SU-DHL-6 (cell line): Measurements from ENCODE around the gene POLG.
A peak's percentile ranks its signal among the peaks of the same experiment; 100 is the strongest.

ENCODE experiments used
- H2AFZ ChIP-seq: fragments of 200-600 bp; sonication (generic); 2 replicates; pipeline ENCODE4 v1.6.1; 2014; ENCODE audit warnings: low read depth, mild to moderate bottlenecking, moderate library complexity, mixed read lengths, antibody characterized with exemption, low read length; ENCODE audit not compliant: severe bottlenecking
- H3F3A ChIP-seq: fragments of 200-600 bp; shearing (Covaris generic); 2 replicates; pipeline ENCODE4 v1.6.0; 2016; ENCODE audit warnings: antibody characterized with exemption, mild to moderate bottlenecking; ENCODE audit not compliant: insufficient read depth
- H3K27ac ChIP-seq: fragments of 200-600 bp; sonication (generic); 2 replicates; pipeline ENCODE4 v1.5.1; 2016; ENCODE audit warnings: low read depth, mild to moderate bottlenecking, low read length, moderate library complexity, mixed read lengths
- H3K27me3 ChIP-seq: fragments of 200-600 bp; sonication (generic), shearing (Covaris generic); 2 replicates; pipeline ENCODE4 v1.6.0; 2014; ENCODE audit warnings: mild to moderate bottlenecking, low read length
- H3K36me3 ChIP-seq: fragments of 200-600 bp; sonication (generic); 2 replicates; pipeline ENCODE4 v1.6.1; 2014; ENCODE audit warnings: mild to moderate bottlenecking, low read length, mixed read lengths
- H3K4me2 ChIP-seq: fragments of 300-600, 200-600 bp; shearing (Covaris generic), sonication (generic); 2 replicates; pipeline ENCODE4 v1.6.0; 2014; ENCODE audit warnings: low read length, low read depth, mild to moderate bottlenecking; ENCODE audit not compliant: poor library complexity, severe bottlenecking
- H3K4me3 ChIP-seq: fragments of 200-600 bp; sonication (generic); 2 replicates; pipeline ENCODE4 v1.5.1; 2014; ENCODE audit warnings: antibody characterized with exemption, low read length, mild to moderate bottlenecking, mixed read lengths; ENCODE audit not compliant: insufficient read depth, poor library complexity, severe bottlenecking
- H3K79me2 ChIP-seq: fragments of 200-600 bp; sonication (generic); 2 replicates; pipeline ENCODE4 v1.6.1; 2014; ENCODE audit warnings: mild to moderate bottlenecking, low read length, moderate library complexity; ENCODE audit not compliant: insufficient read depth
- H3K9ac ChIP-seq: fragments of 200-600 bp; sonication (generic); 2 replicates; pipeline ENCODE4 v1.7.0; 2014; ENCODE audit warnings: mild to moderate bottlenecking, low read length
- H3K9me2 ChIP-seq: fragments of 200-600 bp; sonication (generic); replicated peaks from 2 replicates; pipeline ENCODE4 v1.6.1; 2014; ENCODE audit warnings: low read length; ENCODE audit not compliant: insufficient read depth
- H3K9me3 ChIP-seq: fragments of 200-600 bp; sonication (generic); 2 replicates; pipeline ENCODE4 v1.6.1; 2014; ENCODE audit warnings: low read length, mixed read lengths; ENCODE audit not compliant: insufficient read depth
- H4K20me1 ChIP-seq: fragments of 200-600 bp; sonication (generic); 2 replicates; pipeline ENCODE4 v1.6.1; 2014; ENCODE audit warnings: low read depth, mild to moderate bottlenecking, antibody characterized with exemption, low read length, moderate library complexity, mixed read lengths
- CTCF ChIP-seq: fragments of 200-600 bp; sonication (generic); IDR thresholded peaks from one replicate; pipeline ENCODE4 v1.5.1; 2017; ENCODE audit warnings: antibody characterized with exemption, mild to moderate bottlenecking, low read length, moderate library complexity; ENCODE audit not compliant: insufficient read depth, poor library complexity, severe bottlenecking
- EZH2phosphoT487 ChIP-seq: fragments of 200-600 bp; sonication (generic), shearing (Covaris generic); conservative IDR thresholded peaks from 2 replicates; pipeline ENCODE4 v1.6.1; 2018; ENCODE audit warnings: mild to moderate bottlenecking, antibody characterized with exemption, low read length, moderate library complexity, mixed read lengths

POLG gene

GRCh38 chr15:89333959-89334509 is 590 bp downstream of the POLG start:
- H2AFZ ChIP-seq = peak overlapping the region; percentile 58
- H3K4me3 ChIP-seq = peak overlapping the region; percentile 95
- no peaks in the 10 kb centered on the region for H3K27me3 ChIP-seq
- peaks cover 14% of the 10 kb centered on the region for H3F3A ChIP-seq
- H3K36me3 ChIP-seq = peaks cover 16% of the 10 kb centered on the region
- TF ChIP-seq CTCF = no peak
- H3K9me2 ChIP-seq = no peaks in the 10 kb centered on the region
- H3K27ac ChIP-seq = peak overlapping the region; percentile 74
- peak overlapping the region; percentile 95 for H3K4me2 ChIP-seq
- peaks cover 8% of the 10 kb centered on the region for H4K20me1 ChIP-seq
- H3K9ac ChIP-seq = peak overlapping the region; percentile 86
- peaks cover 38% of the 10 kb centered on the region for H3K79me2 ChIP-seq
- H3K9me3 ChIP-seq = no peaks in the 10 kb centered on the region

- Histone ChIP-seq H3K4me2 (peak overlapping the region; percentile 95), H3K27me3 (no peaks in the 10 kb centered on the region), H4K20me1 (peaks cover 8% of the 10 kb centered on the region), H3K9ac (peak overlapping the region; percentile 86), H3K79me2 (peaks cover 38% of the 10 kb centered on the region), H3K27ac (no peak overlapping the region), H3K4me3 (peak overlapping the region; percentile 95), H2AFZ (no peak overlapping the region), H3K9me3 (no peaks in the 10 kb centered on the region), H3K9me2 (no peaks in the 10 kb centered on the region), H3K36me3 (peaks cover 16% of the 10 kb centered on the region), H3F3A (peaks cover 14% of the 10 kb centered on the region)
- TF ChIP-seq CTCF = no peak
- TF ChIP-seq EZH2phosphoT487 = no peak
Measured at GRCh38 chr15:89333011-89333860, 1.4 kb downstream of the POLG start.

- Histone ChIP-seq H3K79me2 (peaks cover 38% of the 10 kb centered on the region), H3K27ac (no peak overlapping the region), H3K9me2 (no peaks in the 10 kb centered on the region), H3K9ac (no peak overlapping the region), H3K4me2 (peak overlapping the region; percentile 40), H3K27me3 (no peaks in the 10 kb centered on the region), H4K20me1 (peaks cover 13% of the 10 kb centered on the region), H3K36me3 (peaks cover 16% of the 10 kb centered on the region), H3F3A (peaks cover 14% of the 10 kb centered on the region), H3K4me3 (no peak overlapping the region), H2AFZ (no peak overlapping the region), H3K9me3 (no peaks in the 10 kb centered on the region)
- TF ChIP-seq EZH2phosphoT487 (no peak), CTCF (peak; percentile 34)
Measured at GRCh38 chr15:89332446-89332845, 2.2 kb downstream of the POLG start.
